HG03521 (cell line): ENCODE data around the gene SGMS1.
A peak's percentile ranks its signal among the peaks of the same experiment; 100 is the strongest.

ENCODE experiments used
- ATAC-seq: cut with Tn5 transposase; IDR thresholded peaks from one replicate; pipeline ENCODE4 v1.9.1; 2021; ENCODE audit warnings: mild to moderate bottlenecking, moderate library complexity; ENCODE audit not compliant: unreplicated experiment

SGMS1 gene

GRCh38 chr10:50349554-50349953 lies 274.2 kb downstream of the SGMS1 start:
- no peak for ATAC-seq

DNA sequence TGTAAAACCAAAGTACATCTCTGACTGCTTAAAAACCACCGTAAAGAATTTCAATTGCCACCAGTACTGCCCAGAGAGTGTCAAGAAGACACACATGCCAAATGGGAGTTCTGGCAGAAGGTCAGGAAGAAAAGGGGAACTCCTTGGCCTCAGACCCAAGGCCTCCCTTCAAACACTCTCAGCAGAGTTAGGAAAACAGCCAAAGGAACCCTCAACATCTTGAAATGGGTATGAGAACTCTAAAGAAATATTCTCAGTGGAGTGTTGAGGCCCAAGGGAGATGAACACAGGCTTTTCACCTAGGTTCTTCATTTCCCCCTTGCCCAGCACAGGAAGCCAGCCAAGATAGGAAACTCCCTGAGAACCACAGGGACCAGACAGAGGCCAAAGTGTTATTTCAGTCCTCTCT lies 276.4 kb downstream of the SGMS1 start:
- peak; percentile 61 for ATAC-seq

GRCh38 chr10:50346942-50347341 lies 276.8 kb downstream of the SGMS1 start:
- no peak for ATAC-seq

DNA sequence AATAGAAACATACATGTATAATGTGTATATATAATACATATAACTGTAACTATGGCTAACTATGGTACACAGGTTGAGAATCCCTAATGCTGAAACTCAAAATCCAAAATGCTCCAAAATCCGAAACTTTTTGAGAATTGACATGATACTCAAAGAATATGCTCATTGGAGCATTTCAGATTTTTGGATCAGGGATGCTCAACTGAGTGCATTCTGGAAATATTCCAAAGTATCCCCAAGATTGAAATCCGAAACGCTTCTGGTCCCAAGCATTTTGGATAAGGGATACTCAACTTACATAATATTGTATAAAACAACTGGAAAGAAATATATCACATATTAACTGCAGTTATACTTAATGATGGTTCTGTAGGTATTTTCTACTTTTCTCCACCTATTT lies 278.2 kb downstream of the SGMS1 start:
- ATAC-seq: no peak

GRCh38 chr10:50343702-50344331 lies 279.9 kb downstream of the SGMS1 start:
- ATAC-seq: no peak

DNA sequence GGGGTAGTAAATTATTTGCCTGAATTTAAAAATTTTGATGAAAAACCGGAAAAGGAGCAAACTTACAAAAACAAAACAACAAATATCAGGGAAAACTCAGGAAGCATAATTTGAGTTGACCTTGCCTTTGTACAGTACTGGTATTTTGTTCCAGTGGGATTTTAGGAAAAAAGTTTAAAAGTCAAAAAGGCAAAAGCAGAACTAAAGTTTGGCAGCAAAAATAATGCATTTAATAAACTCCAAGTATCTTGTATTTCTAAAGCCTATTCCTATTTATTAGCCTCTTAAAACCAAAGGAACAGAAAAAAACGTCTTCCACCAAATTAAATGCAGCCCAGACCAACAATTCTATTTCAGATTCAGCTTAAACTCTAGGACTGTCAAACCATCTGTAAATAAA lies 281.8 kb downstream of the SGMS1 start:
- no peak for ATAC-seq

DNA sequence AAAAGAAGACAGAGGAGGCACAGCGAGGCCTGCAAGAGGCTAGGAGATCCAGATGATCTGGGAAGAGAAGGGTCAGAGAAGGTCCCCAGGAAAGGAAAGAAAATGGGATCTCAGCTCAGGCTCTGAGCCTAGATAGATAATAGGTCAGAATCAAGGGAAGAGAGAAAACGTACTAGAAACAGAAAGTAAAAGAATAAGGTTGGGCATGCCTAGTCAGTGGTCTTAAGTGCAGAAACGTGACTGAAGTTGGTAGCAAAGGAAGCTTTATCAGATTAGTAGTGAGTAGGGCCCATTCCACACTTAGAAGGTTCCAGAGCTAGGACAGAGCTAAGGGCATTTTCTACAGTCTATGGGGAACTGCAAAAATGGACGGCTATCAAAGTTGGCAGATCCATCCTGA lies 287.6 kb downstream of the SGMS1 start:
- no peak for ATAC-seq

DNA sequence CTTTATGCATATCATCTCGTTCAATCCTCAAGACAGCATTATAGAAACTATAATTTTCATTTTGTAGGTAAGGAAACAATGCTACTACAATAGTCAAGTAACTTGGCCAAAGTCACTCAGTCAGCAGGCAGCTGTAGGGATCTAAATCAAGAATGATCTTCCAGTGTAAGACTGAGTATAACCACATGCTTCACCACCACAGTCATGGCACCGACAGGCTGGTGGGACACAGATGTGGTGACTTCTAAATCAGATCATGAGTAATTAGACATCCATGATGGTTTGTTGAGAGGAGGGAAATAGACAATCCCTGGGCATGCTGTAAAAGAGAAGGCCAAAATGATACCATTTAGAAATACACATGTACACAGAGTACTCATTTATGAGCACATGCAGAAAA lies 288.4 kb downstream of the SGMS1 start:
- ATAC-seq: no peak

- no peak for ATAC-seq
Measured at GRCh38 chr10:50334273-50334672, 289.5 kb downstream of the SGMS1 start.

DNA sequence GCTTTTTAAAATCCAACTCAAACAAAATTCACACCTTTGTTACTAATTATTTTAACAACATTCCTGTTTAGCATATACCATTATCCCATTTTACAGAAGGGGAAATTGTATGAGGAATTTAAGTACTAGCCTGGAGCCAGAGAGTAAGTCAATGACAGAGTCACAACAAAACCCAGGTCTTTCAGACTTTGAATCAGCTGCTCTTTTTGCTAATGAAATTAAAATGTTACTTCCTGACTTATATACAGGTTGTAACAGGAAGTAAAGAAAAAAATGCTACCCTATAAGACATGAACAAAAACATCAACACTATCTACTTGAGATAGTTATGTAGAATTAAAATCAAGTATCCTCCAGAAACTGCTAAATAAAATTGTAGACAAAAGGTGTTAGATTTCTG lies 289.9 kb downstream of the SGMS1 start:
- ATAC-seq: no peak

DNA sequence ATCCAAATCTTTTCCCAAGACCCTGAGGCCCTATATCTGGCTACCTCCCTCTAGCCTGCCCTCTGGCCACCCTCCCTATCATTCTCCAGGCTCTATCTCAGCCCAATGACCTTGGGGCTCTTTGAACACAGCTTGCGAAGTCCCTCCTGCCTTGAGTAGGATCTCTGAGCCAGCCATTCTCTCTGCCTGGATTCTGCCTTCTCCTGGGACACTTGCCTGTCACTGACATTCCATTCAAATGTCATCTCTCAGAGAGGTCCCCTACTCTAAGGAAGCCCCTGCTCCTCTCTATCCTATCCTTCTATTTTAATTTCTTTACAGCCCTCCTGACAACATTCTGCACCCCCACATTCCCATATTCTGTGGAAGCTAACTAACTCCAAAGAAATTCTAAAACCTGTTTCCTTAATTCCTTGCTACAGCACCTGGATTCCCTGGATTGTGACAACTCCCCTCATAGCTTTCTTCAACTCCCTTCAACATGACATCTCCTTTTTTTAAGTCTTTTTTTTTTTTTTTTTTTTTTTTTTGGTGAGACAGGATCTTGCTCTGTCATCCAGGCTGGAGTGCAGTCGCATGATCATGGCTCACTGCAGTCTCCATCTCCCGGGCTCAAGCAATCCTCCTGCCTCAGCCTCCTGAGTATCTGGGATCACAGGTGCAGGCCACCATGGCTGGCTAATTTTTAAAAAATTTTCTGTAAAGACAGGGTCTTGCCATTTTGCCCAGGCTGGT lies 291.5 kb downstream of the SGMS1 start:
- no peak for ATAC-seq

DNA sequence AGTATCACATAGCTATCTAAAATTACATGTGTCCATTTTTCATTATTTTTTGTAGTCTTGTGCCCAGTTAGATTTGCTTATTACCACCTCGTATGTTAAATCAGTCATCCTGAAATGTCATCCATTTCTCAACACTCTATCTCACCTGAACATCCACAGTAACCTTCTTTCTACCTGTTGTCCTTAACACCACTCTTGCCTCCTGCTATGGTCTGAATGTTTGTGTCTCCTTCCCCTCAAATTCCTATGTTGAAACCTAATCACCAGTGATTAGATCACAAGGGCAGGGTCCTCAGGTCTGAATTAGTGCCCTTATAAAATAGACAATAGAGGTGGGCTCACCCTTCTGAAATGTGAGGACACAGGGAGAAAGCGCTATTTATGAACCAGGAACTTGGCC lies 292.3 kb downstream of the SGMS1 start:
- ATAC-seq: no peak

- ATAC-seq: no peak
Measured at GRCh38 chr10:50326757-50327701, 296.7 kb downstream of the SGMS1 start.

GRCh38 chr10:50326172-50326555 lies 297.6 kb downstream of the SGMS1 start:
- ATAC-seq: no peak

- peak; percentile 65 for ATAC-seq
Measured at GRCh38 chr10:50325449-50326171, 298.1 kb downstream of the SGMS1 start.

DNA sequence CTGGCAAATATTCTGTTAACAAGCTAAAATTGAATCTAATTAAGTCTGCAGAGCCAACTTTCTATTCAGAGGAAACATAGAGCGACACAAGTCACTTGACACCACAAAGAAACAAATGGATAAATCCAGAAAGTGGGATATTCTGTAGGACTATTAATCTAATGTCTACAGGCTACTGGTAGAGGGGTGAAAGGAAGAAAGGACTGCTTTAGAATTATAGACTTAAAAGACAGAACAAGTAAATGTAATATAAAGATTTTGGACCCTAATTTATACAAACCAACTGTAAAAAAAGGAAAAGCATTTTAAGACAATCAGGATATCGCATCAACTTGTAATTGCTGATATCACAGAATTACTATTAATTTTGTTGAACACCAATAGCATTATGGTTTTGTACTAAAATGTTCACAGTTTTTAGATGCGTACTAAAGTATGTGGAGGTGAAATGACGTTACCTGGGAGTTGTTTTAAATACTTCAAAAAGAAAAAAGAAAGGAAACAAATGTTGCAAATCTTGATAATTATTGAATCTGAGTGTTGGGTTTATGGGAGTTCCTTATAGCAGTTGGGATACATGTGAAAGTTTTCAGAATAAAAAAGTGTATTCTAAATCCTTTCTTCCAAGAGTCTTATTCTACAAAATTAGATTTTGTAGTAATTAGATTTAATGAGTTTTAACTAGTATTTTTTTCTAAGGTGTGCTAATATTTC lies 298.9 kb downstream of the SGMS1 start:
- ATAC-seq: no peak

GRCh38 chr10:50324046-50324445 lies 299.7 kb downstream of the SGMS1 start:
- no peak for ATAC-seq

DNA sequence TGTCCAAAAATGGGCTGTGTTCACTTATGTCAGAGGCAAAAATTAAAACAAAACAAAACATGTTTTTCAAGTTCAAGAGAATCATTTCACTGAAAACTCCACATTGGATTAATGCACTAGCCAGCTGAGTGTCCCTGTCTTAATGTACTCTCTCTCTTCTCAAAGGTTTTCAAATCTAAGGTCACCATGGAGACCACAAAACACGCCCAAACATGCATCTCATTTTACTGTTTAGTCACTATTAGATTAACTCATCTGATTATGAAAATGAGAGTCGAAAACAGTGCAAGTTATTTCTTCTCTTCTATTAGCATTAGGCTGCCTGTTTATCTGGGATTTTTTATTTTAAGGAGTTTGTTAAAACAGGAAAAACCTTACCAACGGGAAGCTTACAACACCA lies 301.7 kb downstream of the SGMS1 start:
- ATAC-seq: no peak

DNA sequence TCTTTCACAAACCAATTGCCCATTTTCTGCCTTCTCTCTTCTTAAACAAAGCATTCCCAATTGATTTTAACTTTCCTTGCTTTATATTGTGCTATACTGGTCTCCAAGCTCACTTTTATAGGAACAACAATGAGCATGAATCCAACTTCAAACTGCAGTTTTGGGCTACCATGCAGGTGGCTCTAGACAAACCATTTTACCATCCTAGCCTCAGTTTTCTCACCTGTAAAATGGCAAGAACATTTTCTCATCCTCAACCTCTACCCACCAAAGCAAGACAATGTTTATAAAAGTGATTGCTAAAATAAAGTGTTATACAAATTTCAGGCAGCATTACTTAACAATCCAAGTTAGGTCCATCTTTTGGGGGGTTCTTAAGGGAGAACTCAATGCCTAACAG lies 305.6 kb downstream of the SGMS1 start:
- no peak for ATAC-seq
